GM19395 (cell line): ENCODE results near the gene ACTL6B.

Experiments used
- ATAC-seq: cut with Tn5 transposase; IDR thresholded peaks from one replicate; pipeline ENCODE4 v1.9.1; 2021; ENCODE audit warnings: mild to moderate bottlenecking, moderate library complexity; ENCODE audit not compliant: unreplicated experiment

Gene ACTL6B

GRCh38 chr7:100683659-100684533 is 27.6 kb upstream of the ACTL6B start:
- no peak for ATAC-seq

GRCh38 chr7:100682991-100683658 is 26.9 kb upstream of the ACTL6B start:
- no peak for ATAC-seq

- ATAC-seq = no peak
Observed at GRCh38 chr7:100682228-100682741, 26.0 kb upstream of the ACTL6B start.

- ATAC-seq = no peak
Observed at GRCh38 chr7:100681491-100682227, 25.4 kb upstream of the ACTL6B start.

GRCh38 chr7:100680576-100681271 is 24.5 kb upstream of the ACTL6B start:
- no peak for ATAC-seq

DNA sequence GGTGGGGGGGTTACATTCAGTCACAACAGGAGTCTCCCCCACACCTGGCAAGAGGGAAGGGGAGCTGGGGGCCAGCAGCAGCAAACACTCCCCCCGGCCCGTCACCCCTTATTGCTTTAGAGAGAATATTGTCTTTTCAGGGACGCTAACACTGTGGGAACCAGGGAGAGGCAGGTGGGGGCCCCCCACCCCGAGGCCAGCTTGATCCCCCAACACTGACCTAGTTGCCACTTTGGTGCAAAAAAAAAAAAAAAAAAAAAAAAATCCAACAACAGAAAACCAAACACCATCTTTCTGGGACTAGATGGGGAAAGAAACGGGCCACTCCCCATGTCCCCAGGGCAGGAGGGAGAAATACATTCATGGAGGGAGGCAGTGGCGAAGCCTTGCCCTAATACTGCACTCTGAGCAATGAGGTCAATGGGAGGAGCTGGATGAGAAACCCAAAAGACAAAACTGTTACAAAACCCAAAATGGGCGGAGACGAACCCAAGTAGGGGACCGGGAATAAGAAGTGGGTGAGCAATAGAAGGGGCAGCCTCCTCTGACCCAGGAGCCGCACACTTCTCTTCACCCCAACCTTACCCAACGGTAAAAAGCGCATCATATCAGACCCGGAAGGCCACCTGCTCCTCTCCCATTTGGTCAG is 23.8 kb upstream of the ACTL6B start:
- no peak for ATAC-seq

GRCh38 chr7:100679129-100679926 is 23.1 kb upstream of the ACTL6B start:
- no peak for ATAC-seq

DNA sequence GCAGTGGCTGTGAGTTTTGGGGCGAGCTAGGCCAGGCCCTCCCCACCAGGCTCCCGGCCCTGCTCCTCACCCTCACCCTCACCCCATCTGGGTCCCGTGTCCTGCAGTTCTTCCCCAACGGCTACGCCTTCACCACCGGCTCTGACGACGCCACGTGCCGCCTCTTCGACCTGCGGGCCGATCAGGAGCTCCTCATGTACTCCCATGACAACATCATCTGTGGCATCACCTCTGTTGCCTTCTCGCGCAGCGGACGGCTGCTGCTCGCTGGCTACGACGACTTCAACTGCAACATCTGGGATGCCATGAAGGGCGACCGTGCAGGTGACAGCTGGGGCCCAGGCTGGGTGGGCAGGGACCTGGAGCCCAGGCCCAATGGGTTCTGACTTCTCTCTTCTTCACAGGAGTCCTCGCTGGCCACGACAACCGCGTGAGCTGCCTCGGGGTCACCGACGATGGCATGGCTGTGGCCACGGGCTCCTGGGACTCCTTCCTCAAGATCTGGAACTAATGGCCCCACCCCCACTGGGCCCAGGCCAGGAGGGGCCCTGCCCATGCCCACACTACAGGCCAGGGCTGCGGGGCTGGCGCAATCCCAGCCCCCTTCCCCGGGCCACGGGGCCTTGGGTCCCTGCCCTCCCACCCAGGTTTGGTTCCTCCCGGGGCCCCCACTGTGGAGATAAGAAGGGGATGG is 22.2 kb upstream of the ACTL6B start:
- ATAC-seq = no peak

GRCh38 chr7:100677308-100678267 is 21.3 kb upstream of the ACTL6B start:
- no peak for ATAC-seq

DNA sequence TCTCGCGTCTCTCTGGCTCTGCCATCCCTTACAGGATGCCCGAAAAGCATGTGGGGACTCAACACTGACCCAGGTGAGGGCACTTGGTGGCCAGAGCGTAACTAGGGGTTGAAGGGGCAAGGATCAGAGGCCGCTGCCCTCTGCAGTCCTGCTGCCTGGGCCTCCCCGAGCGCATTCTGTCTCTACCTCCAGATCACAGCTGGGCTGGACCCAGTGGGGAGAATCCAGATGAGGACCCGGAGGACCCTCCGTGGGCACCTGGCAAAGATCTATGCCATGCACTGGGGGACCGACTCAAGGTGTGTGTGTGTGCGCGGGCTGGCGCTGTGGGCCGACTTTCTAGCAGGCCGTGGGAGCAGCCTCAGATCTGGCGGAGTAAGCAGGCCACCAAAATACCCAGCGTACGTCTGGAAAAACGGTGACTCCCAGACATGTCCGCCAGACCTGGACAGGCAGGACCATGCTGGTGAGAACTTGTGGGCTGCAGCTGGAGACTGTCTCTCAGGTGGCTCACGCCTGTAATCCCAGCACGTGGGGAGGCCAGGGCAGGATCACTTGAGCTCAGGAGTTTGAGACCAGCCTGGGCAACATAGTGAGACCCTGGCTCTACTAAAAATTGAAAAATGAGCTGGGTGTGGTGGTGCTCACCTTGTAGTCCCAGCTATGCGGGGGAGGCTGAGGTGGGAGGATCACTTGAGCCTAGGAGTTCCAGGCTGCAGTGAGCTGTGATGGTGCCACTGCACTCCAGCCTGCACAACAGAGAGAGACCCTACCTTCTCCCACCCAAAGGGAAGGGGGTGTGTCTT is 20.5 kb upstream of the ACTL6B start:
- ATAC-seq = no peak

GRCh38 chr7:100675581-100676350 is 19.5 kb upstream of the ACTL6B start:
- peak; percentile 44 for ATAC-seq

DNA sequence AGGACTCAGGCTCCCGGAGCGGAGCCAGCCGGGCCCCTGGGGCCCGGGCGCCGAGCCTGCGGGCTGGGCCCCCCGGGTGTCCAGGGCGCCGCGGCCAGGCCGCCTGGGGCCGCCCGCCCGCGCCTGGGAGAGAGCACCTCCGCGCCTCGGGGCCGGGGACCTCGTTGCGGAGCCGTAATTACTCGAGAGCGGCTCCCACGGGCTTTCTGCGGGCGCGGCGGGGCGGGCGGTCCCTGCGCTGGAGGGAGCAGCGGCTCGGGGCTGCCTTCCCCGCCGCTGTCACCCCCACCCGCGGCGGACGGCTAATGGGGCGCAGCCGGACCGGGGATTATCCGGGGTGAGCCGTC is 18.8 kb upstream of the ACTL6B start:
- ATAC-seq = no peak

DNA sequence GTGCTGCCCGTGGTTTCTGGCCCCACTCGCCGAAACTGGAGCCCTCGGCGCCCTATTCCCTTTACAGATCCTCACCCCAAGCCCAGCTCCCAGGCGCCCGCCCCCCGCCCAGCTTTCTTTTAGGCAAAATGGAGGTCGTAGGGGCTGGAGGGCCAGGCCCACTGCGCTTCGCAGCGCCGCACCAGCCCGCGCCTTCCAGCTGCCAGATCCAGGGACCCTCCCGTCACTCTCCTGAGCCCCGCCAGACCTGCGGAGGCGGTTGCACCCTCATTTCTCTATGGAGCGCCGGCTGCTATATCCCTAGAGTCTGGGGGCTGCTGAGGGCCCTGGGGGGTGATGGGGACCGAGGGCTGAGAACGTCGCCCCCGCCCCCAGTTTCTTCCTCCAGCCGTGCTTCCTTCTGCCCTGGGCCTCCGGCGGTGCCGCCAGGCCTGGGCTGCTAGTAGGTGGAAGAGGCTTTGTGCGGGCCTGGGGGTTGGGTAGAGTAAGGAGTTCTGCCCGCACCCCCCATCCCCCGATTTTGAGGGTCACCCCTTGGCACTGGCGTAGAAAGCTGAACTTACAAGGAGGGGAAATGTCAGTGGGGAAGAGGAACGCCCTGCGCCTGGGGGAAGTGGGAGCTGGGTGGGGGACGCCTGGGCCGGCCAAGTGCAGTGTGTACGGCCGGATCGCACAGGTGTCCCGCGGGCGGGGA is 18.3 kb upstream of the ACTL6B start:
- ATAC-seq = no peak

GRCh38 chr7:100673942-100674410 is 17.7 kb upstream of the ACTL6B start:
- no peak for ATAC-seq

- ATAC-seq = peak; percentile 58
Observed at GRCh38 chr7:100673302-100673941, 17.2 kb upstream of the ACTL6B start, which contains the start of gene GNB2. Gene GNB2, plus strand, starts transcription at chr7:100673740. Its CDS starts 2,526 bp downstream, at chr7:100676266.
